GM19043 (cell line): ENCODE measurements around the gene NYAP1.
"Not testable (repeated sequence)": the region's sequence is repeated elsewhere in the genome, so short reads cannot be mapped to it uniquely, and the experiment has no call there.

Experiments
- ATAC-seq: cut with Tn5 transposase; IDR thresholded peaks from one replicate; pipeline ENCODE4 v1.9.1; 2021; ENCODE audit warnings: low read depth; ENCODE audit not compliant: unreplicated experiment

The NYAP1 gene

GRCh38 chr7:100483722-100484672 is at the start of gene NYAP1:
NYAP1 (plus strand) TSS chr7:100483927; CDS start chr7:100485312, 1,385 bp downstream.
- no peak for ATAC-seq

DNA sequence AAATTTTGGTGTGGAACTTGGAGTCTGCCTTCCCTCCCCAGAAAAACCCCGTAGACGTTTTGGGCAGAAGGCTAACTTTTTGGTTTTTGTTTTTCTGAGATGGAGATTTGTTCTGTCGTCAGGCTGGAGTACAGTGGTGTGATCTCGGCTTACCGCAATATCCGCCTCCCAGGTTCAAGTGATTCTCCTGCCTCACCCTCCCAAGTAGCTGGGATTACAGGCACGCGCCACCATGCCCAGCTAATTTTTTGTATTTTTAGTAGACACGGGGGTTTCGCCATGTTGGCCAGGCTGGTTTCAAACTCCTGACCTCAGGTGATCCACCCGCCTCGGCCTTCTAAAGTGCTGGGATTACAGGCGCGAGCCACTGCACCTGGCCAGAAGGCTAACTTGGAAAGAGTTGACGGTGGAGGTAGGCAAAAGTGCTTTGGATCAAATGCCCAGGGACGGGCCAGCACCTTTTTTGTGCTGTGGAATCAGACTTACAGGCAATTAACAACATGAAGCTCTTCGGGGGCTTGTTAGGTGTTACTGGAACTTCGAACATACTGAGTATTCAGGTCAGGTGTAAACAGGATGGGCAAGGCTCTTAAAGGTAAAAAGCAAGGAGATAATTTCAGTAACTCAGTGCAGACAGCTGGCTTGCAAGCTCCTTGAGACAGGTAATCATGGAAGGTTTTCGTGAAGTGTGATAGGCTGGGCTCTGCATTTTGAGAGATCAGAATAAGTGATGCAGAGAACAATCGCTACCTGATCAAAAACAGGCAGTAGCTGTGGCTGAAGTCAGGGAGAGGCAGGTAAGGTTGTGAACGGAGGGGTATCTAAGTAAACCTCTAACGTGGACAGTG is 49.2 kb upstream of the NYAP1 start:
- no peak for ATAC-seq

- no peak for ATAC-seq
These were observed 48.1 kb upstream of the NYAP1 start for GRCh38 chr7:100435401-100436304.

- ATAC-seq: no peak
These were observed 46.3 kb upstream of the NYAP1 start for GRCh38 chr7:100437150-100438100.

DNA sequence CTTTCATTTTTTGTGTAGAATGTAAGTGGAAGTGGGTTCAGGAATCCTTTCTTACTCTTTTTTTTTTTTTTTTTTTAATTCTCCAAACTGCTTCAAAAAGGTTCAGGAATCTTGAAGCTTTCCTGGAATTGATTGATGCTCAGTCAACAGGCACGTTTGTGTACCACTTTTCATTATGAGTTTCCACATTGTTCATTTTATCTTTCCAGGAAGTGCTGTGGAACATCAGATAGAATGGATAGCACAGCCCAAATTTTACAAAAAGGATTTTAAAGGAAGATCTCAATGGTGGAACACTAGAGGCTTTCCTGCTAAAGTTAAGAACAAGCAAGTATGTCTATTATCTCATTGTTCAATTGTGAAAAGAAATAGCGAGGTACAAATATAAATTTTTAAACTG is 45.6 kb upstream of the NYAP1 start:
- ATAC-seq: no peak

DNA sequence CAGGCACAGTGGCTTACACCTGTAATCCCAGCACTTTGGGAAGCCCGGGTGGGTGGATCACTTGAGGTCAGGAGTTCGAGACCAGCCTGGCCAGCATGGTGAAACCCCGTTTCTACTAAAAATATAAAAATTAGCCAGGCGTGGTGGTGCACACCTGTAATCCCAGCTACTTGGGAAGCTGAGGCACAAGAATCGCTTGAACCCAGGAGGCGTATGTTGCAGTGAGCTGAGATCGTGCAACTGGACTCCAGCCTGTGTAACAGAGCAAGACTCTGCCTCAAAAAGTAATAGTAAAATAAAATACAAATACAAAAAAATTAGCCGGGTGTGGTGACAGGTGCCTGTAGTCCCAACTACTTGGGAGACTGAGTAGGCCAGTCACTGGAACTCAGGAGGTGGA is 45.0 kb upstream of the NYAP1 start:
- ATAC-seq: not testable (repeated sequence)

DNA sequence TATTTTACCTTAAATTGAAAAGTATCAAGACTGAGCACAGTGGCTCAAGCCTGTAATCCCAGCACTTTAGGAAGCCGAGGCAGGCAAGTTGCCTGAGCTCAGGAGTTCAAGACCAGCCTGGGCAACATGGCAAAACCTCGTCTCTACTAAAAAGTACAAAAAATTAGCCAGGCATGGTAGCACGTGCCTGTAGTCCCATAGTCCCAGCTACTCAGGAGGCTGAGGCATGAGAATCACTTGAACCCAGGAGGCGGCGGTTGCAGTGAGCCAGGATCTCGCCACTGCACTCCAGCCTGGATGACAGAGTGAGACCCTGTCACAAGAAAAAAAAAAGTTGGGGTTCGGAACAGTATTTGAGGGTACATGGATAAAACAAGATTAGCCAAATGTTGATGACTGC is 44.5 kb upstream of the NYAP1 start:
- ATAC-seq: not testable (repeated sequence)

DNA sequence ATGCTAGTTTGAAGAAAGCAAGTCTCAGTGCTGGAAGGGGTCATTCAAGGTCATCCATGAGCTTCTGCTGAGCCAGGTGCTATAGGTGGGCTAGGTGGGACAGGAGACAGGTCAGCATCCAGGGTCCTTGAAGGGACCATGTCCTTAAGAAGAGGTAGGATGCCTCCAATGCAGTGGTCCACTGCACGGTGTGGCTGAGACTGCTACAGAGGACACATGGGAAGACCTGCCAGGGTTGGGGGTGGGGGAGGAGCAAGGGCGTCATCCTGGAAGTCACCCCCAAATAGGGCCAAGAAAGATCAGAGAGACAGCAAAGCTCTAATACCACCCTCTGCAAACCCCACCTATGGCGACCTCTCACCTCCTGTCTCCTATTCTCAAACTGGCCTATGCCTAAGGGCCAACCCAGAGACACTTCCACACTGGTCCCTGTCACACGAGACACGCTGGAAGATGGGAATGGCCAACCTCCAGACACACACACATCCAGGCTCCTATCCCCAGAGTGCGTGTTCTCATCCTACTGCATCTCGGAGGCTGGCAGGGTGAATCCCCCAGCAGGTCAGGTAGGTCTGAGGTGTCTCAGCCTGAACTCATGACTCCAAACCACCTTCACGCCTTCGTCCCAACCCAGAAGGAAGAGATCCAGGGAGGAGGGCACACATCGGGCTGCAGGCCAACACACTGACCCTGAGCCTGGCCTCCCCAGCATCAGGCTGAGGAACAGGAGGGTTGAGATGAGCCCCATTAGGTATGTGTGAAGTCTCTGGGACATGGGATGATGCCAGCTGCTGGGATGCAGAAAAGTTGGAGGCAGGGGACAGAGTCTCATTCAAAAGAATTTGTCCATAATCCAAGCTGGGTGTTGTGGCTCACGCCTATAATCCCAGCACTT is 41.8 kb upstream of the NYAP1 start:
- no peak for ATAC-seq

- no peak for ATAC-seq
These were observed 40.5 kb upstream of the NYAP1 start for GRCh38 chr7:100443096-100443840.

DNA sequence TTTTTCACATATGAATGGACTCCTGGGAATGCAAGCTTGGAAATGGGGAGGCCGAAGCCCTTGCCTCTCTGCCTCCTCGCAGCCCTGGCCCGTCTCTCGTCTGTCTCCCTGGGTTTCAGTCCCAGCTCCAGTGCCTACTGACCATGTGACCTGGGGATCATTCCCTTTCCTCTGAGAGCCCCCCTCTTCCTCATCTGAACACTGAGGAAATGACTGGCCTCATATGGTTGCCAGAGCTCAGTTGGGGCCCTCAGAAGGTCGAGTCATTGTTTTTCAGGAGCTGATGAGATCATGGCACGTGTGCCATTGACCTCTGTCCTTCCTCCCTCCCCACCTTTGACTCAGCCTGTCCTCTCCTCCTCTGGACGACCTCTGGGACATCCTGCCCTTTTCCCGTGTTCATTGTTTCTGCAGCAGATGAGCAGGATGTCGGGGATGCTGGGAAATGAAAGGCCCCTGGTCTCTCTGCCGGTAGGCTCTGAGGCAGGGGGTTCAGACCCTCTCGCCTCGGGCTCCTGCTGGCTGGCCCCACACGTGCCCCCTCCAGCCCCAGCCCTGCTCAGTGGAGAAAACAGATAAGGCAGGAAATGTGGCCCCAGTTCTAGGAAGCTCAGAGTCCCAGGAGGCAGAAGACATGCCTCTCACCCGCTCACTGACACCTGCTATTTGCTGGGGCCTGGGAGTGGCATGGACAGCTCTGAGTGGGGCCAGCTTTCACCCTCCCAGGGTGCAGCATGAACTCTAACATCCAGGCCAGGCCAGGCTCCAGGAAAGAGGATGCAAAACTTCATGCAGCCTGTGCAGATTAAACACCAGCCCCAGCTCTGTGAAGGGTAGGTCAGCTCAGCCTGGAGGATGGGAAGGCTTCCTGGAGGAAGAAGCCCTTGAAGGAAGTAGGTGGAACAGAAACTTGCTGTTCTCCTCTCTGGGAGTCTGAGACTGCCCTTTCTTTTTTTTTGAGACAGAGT is 39.1 kb upstream of the NYAP1 start:
- no peak for ATAC-seq

DNA sequence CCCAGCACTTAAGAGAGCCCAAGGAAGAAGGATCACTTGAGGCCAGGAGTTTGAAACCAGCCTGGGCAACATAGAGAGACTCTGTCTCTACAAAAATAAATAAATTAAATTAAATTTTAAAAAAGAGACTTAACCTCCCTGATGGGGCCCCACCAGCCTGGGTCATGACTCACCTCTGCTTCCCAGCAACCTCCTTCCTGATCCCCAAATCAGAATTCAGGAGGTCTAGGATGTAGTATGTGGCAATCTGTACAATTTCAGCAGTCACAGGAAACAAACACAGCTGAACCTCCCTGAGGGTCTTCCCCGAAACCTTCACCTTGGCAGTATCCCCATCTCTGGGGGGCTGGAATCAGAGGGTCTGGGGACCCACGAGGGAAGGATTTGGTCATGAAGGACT is 37.7 kb upstream of the NYAP1 start:
- no peak for ATAC-seq

DNA sequence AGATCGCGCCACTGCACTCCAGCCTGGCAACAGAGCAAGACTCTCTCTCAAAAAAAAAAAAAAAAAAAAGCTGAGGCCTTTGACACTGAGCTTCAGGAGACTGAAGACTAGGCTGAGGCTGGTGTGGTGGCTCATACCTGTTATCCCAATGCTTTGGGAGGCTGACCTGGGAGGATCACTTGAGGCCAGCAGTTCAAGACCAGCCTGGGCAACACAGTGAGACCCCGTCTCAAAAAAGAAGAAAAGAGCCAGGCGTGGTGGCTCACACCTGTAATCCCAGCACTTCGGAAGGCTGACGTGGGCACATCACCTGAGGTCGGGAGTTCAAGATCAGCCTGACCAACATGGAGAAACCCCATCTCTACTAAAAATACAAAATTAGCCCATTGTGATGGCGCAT is 36.4 kb upstream of the NYAP1 start:
- not testable (repeated sequence) for ATAC-seq

DNA sequence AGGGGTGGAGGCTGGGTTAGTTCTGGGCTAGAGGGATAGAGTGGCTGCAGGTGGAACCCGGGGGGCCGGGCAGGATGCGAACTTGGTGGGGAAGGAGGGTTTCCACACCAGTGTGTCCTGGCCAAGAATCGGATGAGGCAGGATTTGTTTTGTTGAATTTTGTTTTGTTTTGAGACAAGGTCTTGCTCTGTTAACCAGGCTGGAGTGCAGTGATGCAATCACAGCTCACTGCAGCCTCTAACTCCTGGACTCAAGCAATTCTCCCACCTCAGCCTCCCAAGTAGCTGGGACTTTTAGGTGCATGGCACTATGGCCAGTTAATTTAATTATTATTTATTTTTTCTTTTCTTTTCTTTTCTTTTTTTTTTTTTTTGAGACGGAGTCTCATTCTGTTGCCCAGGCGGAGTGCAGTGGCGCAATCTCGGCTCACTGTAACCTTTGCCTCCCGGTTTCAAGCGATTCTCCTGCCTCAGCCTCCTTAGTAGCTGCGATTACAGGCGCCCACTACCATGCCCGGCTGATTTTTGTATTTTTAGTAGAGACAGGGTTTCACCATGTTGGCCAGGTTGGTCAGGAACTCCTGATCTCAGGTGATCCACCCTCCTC is 34.4 kb upstream of the NYAP1 start:
- no peak for ATAC-seq

DNA sequence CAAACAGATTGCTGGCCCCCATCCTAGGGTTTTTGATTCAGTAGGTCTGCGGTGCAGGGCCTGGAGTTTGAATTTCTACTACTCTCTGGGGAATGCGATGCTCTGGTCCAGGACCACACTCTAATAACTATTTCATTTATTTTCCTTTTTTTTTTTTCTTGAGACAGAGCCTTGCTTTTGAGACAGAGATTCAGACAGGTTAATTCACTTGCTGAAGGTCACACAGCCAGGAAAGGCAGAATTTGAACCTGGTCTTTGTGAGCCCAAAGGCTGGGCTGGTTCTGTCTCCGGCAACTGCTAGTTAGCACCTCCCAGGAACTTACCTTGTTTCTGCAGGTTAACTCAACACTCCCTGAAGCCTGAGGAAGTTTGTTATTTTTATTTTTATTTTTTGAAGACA is 31.2 kb upstream of the NYAP1 start:
- ATAC-seq: no peak

GRCh38 chr7:100453854-100454253 is 29.9 kb upstream of the NYAP1 start:
- ATAC-seq: not testable (repeated sequence)

DNA sequence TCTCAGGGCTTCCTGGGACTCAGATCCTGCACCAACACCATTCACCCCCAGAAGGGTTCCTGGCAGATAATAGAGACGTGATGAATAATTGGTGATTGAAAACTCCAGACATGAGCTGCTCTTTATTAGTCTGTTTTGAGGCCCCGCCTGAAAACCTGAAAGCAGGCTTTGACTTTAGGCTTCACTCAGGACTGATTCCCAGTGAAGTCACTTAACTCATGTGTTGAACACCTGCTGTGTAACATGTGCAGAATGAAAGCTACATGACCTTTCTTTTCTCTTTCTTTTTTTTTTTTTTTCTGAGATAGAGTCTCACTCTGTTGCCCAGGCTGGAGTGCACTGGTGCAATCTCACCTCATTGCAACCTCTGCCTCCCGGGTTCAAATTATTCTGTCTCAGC is 28.5 kb upstream of the NYAP1 start:
- no peak for ATAC-seq
